H1 (cell line): ENCODE results near the gene IL12B. TPM values are rescaled to one million over a fixed set of nuclear protein-coding genes. Genes with fewer than 3 reads are reported as not detected.

Source experiments
- BACH1 ChIP-seq: IDR thresholded peaks from 2 replicates; pipeline ENCODE4 v1.6.1; 2012; ENCODE audit warnings: low read length, improper control_type of control experiment
- BRCA1 ChIP-seq: IDR thresholded peaks from 2 replicates; pipeline ENCODE4 v1.6.1; 2012; ENCODE audit warnings: low read depth, low read length, improper control_type of control experiment
- EZH2 ChIP-seq: fragments of 200-600 bp; sonication (generic); IDR thresholded peaks from 2 replicates; pipeline ENCODE4 v1.7.1; 2012; ENCODE audit warnings: low read depth, mild to moderate bottlenecking, moderate library complexity, low read length, inconsistent platforms; ENCODE audit not compliant: severe bottlenecking
- GTF2F1 ChIP-seq: IDR thresholded peaks from 2 replicates; pipeline ENCODE4 v1.6.1; 2012; ENCODE audit warnings: low read depth, low read length, improper control_type of control experiment, borderline replicate concordance
- JUN ChIP-seq: IDR thresholded peaks from 2 replicates; pipeline ENCODE4 v1.6.1; 2011; ENCODE audit warnings: low read depth, mild to moderate bottlenecking, improper control_type of control experiment, low read length
- KDM5A ChIP-seq: fragments of 200-600 bp; IDR thresholded peaks from 2 replicates; pipeline ENCODE4 v1.7.1; 2012; ENCODE audit warnings: mild to moderate bottlenecking, low read length, inconsistent platforms, mixed read lengths
- MAX ChIP-seq: IDR thresholded peaks from 2 replicates; pipeline ENCODE4 v1.6.1; 2012; ENCODE audit warnings: inconsistent platforms
- NRF1 ChIP-seq: IDR thresholded peaks from 2 replicates; pipeline ENCODE4 v1.6.1; 2011; ENCODE audit warnings: mild to moderate bottlenecking, low read depth, low read length, improper control_type of control experiment
- PHF8 ChIP-seq: fragments of 200-600 bp; sonication (generic); conservative IDR thresholded peaks from 2 replicates; pipeline ENCODE4 v1.7.1; 2012; ENCODE audit warnings: low read depth, mild to moderate bottlenecking, inconsistent platforms, low read length, moderate library complexity
- POLR2A ChIP-seq, 2 experiments: IDR thresholded peaks; 1 replicate in 1 of 2; 2 replicates in 1 of 2; pipeline ENCODE4 v1.6.1; 2011; ENCODE audit warnings: low read depth in 2 of 2, low read length in 2 of 2, mild to moderate bottlenecking in 2 of 2; ENCODE audit errors: control extremely low read depth in 1 of 2
- SP4 ChIP-seq: IDR thresholded peaks from 2 replicates; pipeline ENCODE4 v1.6.1; 2012; ENCODE audit warnings: low read length, inconsistent platforms
- SRF ChIP-seq: IDR thresholded peaks from 2 replicates; pipeline ENCODE4 v1.6.1; 2011; ENCODE audit warnings: mild to moderate bottlenecking, low read depth, low read length, moderate library complexity
- TBP ChIP-seq: IDR thresholded peaks from 2 replicates; pipeline ENCODE4 v1.6.1; 2011; ENCODE audit warnings: low read depth, low read length, improper control_type of control experiment
- TEAD4 ChIP-seq: IDR thresholded peaks from 2 replicates; pipeline ENCODE4 v1.6.1; 2012; ENCODE audit warnings: low read depth, low read length, inconsistent platforms, mixed read lengths
- USF2 ChIP-seq: IDR thresholded peaks from 2 replicates; pipeline ENCODE4 v1.6.1; 2011; ENCODE audit warnings: low read length, improper control_type of control experiment
- polyA plus RNA-seq, 7 experiments: library from polyadenylated mRNA; depleted of rRNA in 3 of 7; stranded (reverse) in 5 of 7; unstranded in 2 of 7; fragments of >200 nt in 5 of 7; fragments of 200-250 nt in 2 of 7; gene quantifications; 1 replicate in 5 of 7; 2 replicates in 1 of 7; 4 replicates in 1 of 7; pipeline versions ENCODE4 v1.2.1 to v1.2.3, GENCODE V29; 2011 to 2013; ENCODE audit warnings: missing spikeins in 2 of 7, mixed read lengths in 2 of 7
- total RNA-seq: library from RNA; stranded (reverse); fragmentation: NEBNext Ultra II Directional; extraction: Animal tissue kit (Norgen Biotek cat#: 25700); gene quantifications from 2 replicates; pipeline ENCODE4 v1.2.1, GENCODE V29; 2021
- TF ChIP-seq, protein P1 (sequence below), 3 experiments: IDR thresholded peaks; 1 replicate in 2 of 3; 2 replicates in 1 of 3; pipeline versions ENCODE4 v1.5.1 to v1.6.1; 2011; ENCODE audit warnings: low read length in 3 of 3, mild to moderate bottlenecking in 3 of 3, inconsistent platforms in 2 of 3, low read depth in 1 of 3, moderate library complexity in 1 of 3; ENCODE audit not compliant: insufficient read depth in 1 of 3; ENCODE audit errors: control extremely low read depth in 1 of 3
- TF ChIP-seq, protein P2 (sequence below): IDR thresholded peaks from 2 replicates; pipeline ENCODE4 v1.6.1; 2012; ENCODE audit warnings: low read length, inconsistent platforms
- TF ChIP-seq, protein P3 (sequence below): IDR thresholded peaks from 2 replicates; pipeline ENCODE4 v1.6.1; 2012; ENCODE audit warnings: inconsistent platforms

Gene IL12B
- total and polyA plus RNA-seq, 2 of the 8 experiments (the other 6 are each of a cell fraction or from before 2014, with no cell fraction given) = not detected

DNA sequence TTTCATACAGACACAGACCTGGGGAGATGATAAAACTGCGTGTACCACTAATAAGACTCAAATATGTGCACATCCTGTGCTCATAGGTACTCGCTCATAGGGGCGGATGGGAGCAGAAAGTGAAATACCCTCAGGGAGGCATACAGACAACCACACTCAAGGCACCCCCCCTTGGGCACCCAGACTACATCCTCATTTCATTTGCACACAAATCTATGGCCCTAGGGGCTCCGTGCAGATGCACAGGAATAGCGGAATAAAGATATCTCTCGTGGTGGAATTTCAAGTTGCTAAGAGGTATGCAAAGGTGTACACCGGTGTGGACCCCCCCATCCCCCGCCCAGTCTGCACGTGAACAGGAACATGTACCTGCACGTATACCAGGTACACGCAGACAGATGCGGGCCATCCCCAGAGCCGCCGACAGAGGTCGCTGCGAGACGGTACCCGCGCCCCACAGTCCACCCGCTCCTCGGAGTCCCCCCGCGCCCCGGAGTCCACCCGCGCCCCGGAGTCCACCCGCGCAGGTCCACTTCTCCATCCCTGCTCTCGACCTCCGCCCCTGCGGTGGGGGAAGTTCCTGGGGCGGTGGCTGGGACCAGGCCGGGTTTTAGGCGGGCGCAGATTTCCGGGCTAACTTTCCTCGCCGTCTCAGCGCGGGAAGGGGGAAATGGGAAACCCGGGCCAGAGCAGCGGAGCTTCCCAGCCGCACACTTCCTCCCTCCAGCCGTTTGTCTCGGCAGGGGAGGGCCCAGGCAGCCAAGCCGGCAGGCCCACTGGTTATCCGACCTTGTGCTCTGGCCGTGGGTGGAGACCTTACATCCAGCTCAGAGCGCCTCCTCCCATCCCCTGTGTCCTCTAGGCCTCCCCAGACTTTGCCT is 1.0 kb upstream of the IL12B start (continued):
- TF ChIP-seq MAX (no peak), USF2 (no peak), BRCA1 (no peak), EZH2 (no peak), NRF1 (no peak), SP4 (no peak), GTF2F1 (no peak), KDM5A (no peak), TBP (no peak), SRF (no peak), BACH1 (peak; percentile 50; the same call in 1 of the 2 replicates), POLR2A (IDR thresholded peaks at IDR 0.05; ENCODE audit: control extremely low read depth in 1 of 2, low read depth in 2 of 2, low read length in 2 of 2) (no peak), JUN (no peak), TEAD4 (no peak), PHF8 (peak; percentile 73)
- TF ChIP-seq, protein P1, sequence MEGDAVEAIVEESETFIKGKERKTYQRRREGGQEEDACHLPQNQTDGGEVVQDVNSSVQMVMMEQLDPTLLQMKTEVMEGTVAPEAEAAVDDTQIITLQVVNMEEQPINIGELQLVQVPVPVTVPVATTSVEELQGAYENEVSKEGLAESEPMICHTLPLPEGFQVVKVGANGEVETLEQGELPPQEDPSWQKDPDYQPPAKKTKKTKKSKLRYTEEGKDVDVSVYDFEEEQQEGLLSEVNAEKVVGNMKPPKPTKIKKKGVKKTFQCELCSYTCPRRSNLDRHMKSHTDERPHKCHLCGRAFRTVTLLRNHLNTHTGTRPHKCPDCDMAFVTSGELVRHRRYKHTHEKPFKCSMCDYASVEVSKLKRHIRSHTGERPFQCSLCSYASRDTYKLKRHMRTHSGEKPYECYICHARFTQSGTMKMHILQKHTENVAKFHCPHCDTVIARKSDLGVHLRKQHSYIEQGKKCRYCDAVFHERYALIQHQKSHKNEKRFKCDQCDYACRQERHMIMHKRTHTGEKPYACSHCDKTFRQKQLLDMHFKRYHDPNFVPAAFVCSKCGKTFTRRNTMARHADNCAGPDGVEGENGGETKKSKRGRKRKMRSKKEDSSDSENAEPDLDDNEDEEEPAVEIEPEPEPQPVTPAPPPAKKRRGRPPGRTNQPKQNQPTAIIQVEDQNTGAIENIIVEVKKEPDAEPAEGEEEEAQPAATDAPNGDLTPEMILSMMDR (IDR thresholded peaks at IDR 0.05; ENCODE audit: control extremely low read depth in 1 of 3, insufficient read depth in 1 of 3, low read depth in 1 of 3, low read length in 3 of 3) = peak; percentile 64 to 88 (median 77)
- TF ChIP-seq, protein P2, sequence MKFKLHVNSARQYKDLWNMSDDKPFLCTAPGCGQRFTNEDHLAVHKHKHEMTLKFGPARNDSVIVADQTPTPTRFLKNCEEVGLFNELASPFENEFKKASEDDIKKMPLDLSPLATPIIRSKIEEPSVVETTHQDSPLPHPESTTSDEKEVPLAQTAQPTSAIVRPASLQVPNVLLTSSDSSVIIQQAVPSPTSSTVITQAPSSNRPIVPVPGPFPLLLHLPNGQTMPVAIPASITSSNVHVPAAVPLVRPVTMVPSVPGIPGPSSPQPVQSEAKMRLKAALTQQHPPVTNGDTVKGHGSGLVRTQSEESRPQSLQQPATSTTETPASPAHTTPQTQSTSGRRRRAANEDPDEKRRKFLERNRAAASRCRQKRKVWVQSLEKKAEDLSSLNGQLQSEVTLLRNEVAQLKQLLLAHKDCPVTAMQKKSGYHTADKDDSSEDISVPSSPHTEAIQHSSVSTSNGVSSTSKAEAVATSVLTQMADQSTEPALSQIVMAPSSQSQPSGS = no peak
- TF ChIP-seq, protein P3, sequence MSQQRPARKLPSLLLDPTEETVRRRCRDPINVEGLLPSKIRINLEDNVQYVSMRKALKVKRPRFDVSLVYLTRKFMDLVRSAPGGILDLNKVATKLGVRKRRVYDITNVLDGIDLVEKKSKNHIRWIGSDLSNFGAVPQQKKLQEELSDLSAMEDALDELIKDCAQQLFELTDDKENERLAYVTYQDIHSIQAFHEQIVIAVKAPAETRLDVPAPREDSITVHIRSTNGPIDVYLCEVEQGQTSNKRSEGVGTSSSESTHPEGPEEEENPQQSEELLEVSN = peak; percentile 67; the same call in 1 of the 2 replicates
